Liver (tissue), 9 donors: Measurements from ENCODE around the gene SHROOM2. TPM values are rescaled to one million over a fixed set of nuclear protein-coding genes. Genes with fewer than 3 reads are reported as not detected.

Source experiments
- DNase-seq: peaks from one replicate; pipeline ENCODE4 v3.0.0-alpha.2; 2017; ENCODE audit warnings: low spot score
- H3K27ac ChIP-seq, 2 donors: one replicate each; pipeline ENCODE4 v1.7.0; 2013; ENCODE audit warnings: inconsistent platforms in 2 of 2, low read length in 2 of 2, control low read depth in 1 of 2, low read depth in 1 of 2, mild to moderate bottlenecking in 1 of 2
- H3K27me3 ChIP-seq, 4 donors: one replicate each; pipeline versions ENCODE4 v1.6.1 to v1.7.0; 2013; ENCODE audit warnings: low read length in 3 of 4, inconsistent platforms in 1 of 4, mild to moderate bottlenecking in 1 of 4, moderate library complexity in 1 of 4; ENCODE audit not compliant: control insufficient read depth in 4 of 4, insufficient read depth in 4 of 4
- H3K36me3 ChIP-seq, 4 donors: one replicate each; pipeline versions ENCODE4 v1.6.1 to v1.7.0; 2013; ENCODE audit warnings: low read length in 3 of 4, mild to moderate bottlenecking in 3 of 4, low read depth in 1 of 4, moderate library complexity in 1 of 4; ENCODE audit not compliant: control insufficient read depth in 4 of 4, insufficient read depth in 3 of 4
- H3K4me1 ChIP-seq, 4 donors: one replicate each; pipeline versions ENCODE4 v1.6.1 to v1.7.0; 2013; ENCODE audit warnings: low read length in 3 of 4, mild to moderate bottlenecking in 3 of 4, moderate library complexity in 1 of 4; ENCODE audit not compliant: control insufficient read depth in 4 of 4, insufficient read depth in 4 of 4
- H3K4me3 ChIP-seq, 3 donors: one replicate each; pipeline versions ENCODE4 v1.6.1 to v1.7.0; 2013; ENCODE audit warnings: low read length in 3 of 3, control low read depth in 1 of 3, low read depth in 1 of 3, mild to moderate bottlenecking in 1 of 3
- H3K9ac ChIP-seq, 2 donors: one replicate each; pipeline ENCODE4 v1.7.0; 2013; ENCODE audit warnings: low read length in 2 of 2, mild to moderate bottlenecking in 2 of 2, moderate library complexity in 2 of 2, control low read depth in 1 of 2, low read depth in 1 of 2
- H3K9me3 ChIP-seq, 4 donors: one replicate each; pipeline versions ENCODE4 v1.6.1 to v1.7.0; 2013; ENCODE audit warnings: low read length in 3 of 4; ENCODE audit not compliant: control insufficient read depth in 4 of 4
- ATF3 ChIP-seq: IDR thresholded peaks from 2 replicates; pipeline ENCODE4 v1.6.1; 2016; ENCODE audit warnings: antibody characterized with exemption
- EGR1 ChIP-seq, 2 donors: IDR thresholded peaks; 2 replicates each; pipeline ENCODE4 v1.6.1; 2016 to 2018; ENCODE audit warnings: antibody characterized with exemption in 2 of 2, low read depth in 2 of 2
- FOXA1 ChIP-seq: IDR thresholded peaks from 2 replicates; pipeline ENCODE4 v1.6.1; 2016; ENCODE audit warnings: antibody characterized with exemption
- FOXA2 ChIP-seq: IDR thresholded peaks from 2 replicates; pipeline ENCODE4 v1.6.1; 2016; ENCODE audit warnings: antibody characterized with exemption
- GABPA ChIP-seq, 2 donors: IDR thresholded peaks in 1 of 2; conservative IDR thresholded peaks in 1 of 2; 2 replicates each; pipeline ENCODE4 v1.6.1; 2016; ENCODE audit warnings: antibody characterized with exemption in 2 of 2, mild to moderate bottlenecking in 1 of 2, moderate library complexity in 1 of 2
- HNF4A ChIP-seq, 2 donors: conservative IDR thresholded peaks; 2 replicates each; pipeline ENCODE4 v1.6.1; 2016; ENCODE audit warnings: antibody characterized with exemption in 2 of 2, mild to moderate bottlenecking in 2 of 2
- HNF4G ChIP-seq: IDR thresholded peaks from 2 replicates; pipeline ENCODE4 v1.6.1; 2016; ENCODE audit warnings: antibody characterized with exemption
- JUND ChIP-seq, 2 donors: IDR thresholded peaks; 2 replicates each; pipeline ENCODE4 v1.6.1; 2016; ENCODE audit warnings: antibody characterized with exemption in 2 of 2
- NR2F2 ChIP-seq: IDR thresholded peaks from 2 replicates; pipeline ENCODE4 v1.6.1; 2016; ENCODE audit warnings: antibody characterized with exemption
- RAD21 ChIP-seq, 2 donors: IDR thresholded peaks; 2 replicates each; pipeline ENCODE4 v1.6.1; 2016; ENCODE audit warnings: antibody characterized with exemption in 2 of 2, mild to moderate bottlenecking in 2 of 2
- RXRA ChIP-seq, 2 donors: IDR thresholded peaks; 2 replicates each; pipeline ENCODE4 v1.6.1; 2017 to 2018; ENCODE audit warnings: antibody characterized with exemption in 2 of 2, mild to moderate bottlenecking in 1 of 2
- SP1 ChIP-seq: IDR thresholded peaks from 2 replicates; pipeline ENCODE4 v1.6.1; 2018; ENCODE audit warnings: antibody characterized with exemption, mild to moderate bottlenecking
- WGBS: extraction: QIAGEN DNeasy Blood & Tissue Kit; methylation state at CpG from one replicate; pipeline ENCODE4 v1.1.7; 2013; 5-methylcytosine and 5-hydroxymethylcytosine counted together
- polyA plus RNA-seq, 2 donors: library from polyadenylated mRNA; stranded (reverse) in 1 of 2; unstranded in 1 of 2; fragments of 200-250 nt in 1 of 2; fragments of >200 nt in 1 of 2; fragmentation: Nextera tagmentation in 1 of 2; extraction: Ambion mirVana in 1 of 2; gene quantifications; one replicate each; pipeline versions ENCODE4 v1.2.1 to v1.2.3, GENCODE V29; 2013 to 2015
- total RNA-seq, 2 donors: library from RNA; depleted of rRNA; stranded (reverse); fragments of >200 nt; gene quantifications; one replicate each; pipeline ENCODE4 v1.2.3, GENCODE V29; 2014
- TF ChIP-seq, protein P1 (sequence below): IDR thresholded peaks from 2 replicates; pipeline ENCODE4 v1.6.1; 2016; ENCODE audit warnings: antibody characterized with exemption
- TF ChIP-seq, protein P2 (sequence below): IDR thresholded peaks from 2 replicates; pipeline ENCODE4 v1.6.1; 2016; ENCODE audit warnings: antibody characterized with exemption, mild to moderate bottlenecking
- TF ChIP-seq, protein P3 (sequence below): fragments of 150-350 bp; IDR thresholded peaks from 2 replicates; pipeline ENCODE4 v1.5.1; 2017; ENCODE audit warnings: improper control_type of control experiment, low read depth, low read length; ENCODE audit not compliant: missing input control
- TF ChIP-seq, protein P4 (sequence below): IDR thresholded peaks from 2 replicates; pipeline ENCODE4 v1.6.1; 2016; ENCODE audit warnings: antibody characterized with exemption
- donor health status: healthy.
- donor health status: healthy.
- donor health status: healthy.
- donor health status: healthy.
- donor health status: healthy.

The SHROOM2 gene
- total and polyA plus RNA-seq, 4 donors = 1.1 to 5.4 (median 3.6) TPM

- Histone ChIP-seq H3K4me3 (no peak overlapping the region), H3K27ac (no peak overlapping the region), H3K27me3 (no peaks in the 10 kb centered on the region), H3K36me3 (peaks cover 0 to 3% (median 0%) of the 10 kb centered on the region in 4 donors), H3K4me1 (peaks cover 0 to 3% (median under 1%) of the 10 kb centered on the region in 4 donors), H3K9ac (no peak overlapping the region), H3K9me3 (no peaks in the 10 kb centered on the region)
- no peak for DNase-seq
- WGBS = 91% methylated on average over 6 of the region's 6 CpGs
- TF ChIP-seq GABPA (IDR thresholded peaks at IDR 0.05 in 1 of 2, conservative IDR thresholded peaks at IDR 0.05 in 1 of 2) = no peak
- no peak for TF ChIP-seq RXRA (IDR thresholded peaks at IDR 0.05)
- TF ChIP-seq, protein P1, sequence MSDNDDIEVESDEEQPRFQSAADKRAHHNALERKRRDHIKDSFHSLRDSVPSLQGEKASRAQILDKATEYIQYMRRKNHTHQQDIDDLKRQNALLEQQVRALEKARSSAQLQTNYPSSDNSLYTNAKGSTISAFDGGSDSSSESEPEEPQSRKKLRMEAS = no peak
- no peak for TF ChIP-seq SP1
- TF ChIP-seq, protein P2, sequence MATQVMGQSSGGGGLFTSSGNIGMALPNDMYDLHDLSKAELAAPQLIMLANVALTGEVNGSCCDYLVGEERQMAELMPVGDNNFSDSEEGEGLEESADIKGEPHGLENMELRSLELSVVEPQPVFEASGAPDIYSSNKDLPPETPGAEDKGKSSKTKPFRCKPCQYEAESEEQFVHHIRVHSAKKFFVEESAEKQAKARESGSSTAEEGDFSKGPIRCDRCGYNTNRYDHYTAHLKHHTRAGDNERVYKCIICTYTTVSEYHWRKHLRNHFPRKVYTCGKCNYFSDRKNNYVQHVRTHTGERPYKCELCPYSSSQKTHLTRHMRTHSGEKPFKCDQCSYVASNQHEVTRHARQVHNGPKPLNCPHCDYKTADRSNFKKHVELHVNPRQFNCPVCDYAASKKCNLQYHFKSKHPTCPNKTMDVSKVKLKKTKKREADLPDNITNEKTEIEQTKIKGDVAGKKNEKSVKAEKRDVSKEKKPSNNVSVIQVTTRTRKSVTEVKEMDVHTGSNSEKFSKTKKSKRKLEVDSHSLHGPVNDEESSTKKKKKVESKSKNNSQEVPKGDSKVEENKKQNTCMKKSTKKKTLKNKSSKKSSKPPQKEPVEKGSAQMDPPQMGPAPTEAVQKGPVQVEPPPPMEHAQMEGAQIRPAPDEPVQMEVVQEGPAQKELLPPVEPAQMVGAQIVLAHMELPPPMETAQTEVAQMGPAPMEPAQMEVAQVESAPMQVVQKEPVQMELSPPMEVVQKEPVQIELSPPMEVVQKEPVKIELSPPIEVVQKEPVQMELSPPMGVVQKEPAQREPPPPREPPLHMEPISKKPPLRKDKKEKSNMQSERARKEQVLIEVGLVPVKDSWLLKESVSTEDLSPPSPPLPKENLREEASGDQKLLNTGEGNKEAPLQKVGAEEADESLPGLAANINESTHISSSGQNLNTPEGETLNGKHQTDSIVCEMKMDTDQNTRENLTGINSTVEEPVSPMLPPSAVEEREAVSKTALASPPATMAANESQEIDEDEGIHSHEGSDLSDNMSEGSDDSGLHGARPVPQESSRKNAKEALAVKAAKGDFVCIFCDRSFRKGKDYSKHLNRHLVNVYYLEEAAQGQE = no peak
These were observed 102.8 kb downstream of the SHROOM2 start for GRCh38 chrX:9888953-9889470.

- DNase-seq = no peak
- 87% methylated on average over 24 of the region's 24 CpGs for WGBS
- TF ChIP-seq JUND (IDR thresholded peaks at IDR 0.05) = no peak
- TF ChIP-seq RXRA (IDR thresholded peaks at IDR 0.05) = no peak
- TF ChIP-seq, protein P3, sequence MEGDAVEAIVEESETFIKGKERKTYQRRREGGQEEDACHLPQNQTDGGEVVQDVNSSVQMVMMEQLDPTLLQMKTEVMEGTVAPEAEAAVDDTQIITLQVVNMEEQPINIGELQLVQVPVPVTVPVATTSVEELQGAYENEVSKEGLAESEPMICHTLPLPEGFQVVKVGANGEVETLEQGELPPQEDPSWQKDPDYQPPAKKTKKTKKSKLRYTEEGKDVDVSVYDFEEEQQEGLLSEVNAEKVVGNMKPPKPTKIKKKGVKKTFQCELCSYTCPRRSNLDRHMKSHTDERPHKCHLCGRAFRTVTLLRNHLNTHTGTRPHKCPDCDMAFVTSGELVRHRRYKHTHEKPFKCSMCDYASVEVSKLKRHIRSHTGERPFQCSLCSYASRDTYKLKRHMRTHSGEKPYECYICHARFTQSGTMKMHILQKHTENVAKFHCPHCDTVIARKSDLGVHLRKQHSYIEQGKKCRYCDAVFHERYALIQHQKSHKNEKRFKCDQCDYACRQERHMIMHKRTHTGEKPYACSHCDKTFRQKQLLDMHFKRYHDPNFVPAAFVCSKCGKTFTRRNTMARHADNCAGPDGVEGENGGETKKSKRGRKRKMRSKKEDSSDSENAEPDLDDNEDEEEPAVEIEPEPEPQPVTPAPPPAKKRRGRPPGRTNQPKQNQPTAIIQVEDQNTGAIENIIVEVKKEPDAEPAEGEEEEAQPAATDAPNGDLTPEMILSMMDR = no peak
- TF ChIP-seq HNF4G = no peak
- TF ChIP-seq ATF3 = no peak
- no peak for TF ChIP-seq SP1
- TF ChIP-seq EGR1 (IDR thresholded peaks at IDR 0.05; ENCODE audit: low read depth in 2 of 2) = no peak
- TF ChIP-seq FOXA2 = no peak
- no peak for TF ChIP-seq HNF4A (conservative IDR thresholded peaks at IDR 0.05)
- no peak for TF ChIP-seq FOXA1
- TF ChIP-seq RAD21 (IDR thresholded peaks at IDR 0.05) = no peak
- no peak for TF ChIP-seq GABPA (IDR thresholded peaks at IDR 0.05 in 1 of 2, conservative IDR thresholded peaks at IDR 0.05 in 1 of 2)
- TF ChIP-seq, protein P4, sequence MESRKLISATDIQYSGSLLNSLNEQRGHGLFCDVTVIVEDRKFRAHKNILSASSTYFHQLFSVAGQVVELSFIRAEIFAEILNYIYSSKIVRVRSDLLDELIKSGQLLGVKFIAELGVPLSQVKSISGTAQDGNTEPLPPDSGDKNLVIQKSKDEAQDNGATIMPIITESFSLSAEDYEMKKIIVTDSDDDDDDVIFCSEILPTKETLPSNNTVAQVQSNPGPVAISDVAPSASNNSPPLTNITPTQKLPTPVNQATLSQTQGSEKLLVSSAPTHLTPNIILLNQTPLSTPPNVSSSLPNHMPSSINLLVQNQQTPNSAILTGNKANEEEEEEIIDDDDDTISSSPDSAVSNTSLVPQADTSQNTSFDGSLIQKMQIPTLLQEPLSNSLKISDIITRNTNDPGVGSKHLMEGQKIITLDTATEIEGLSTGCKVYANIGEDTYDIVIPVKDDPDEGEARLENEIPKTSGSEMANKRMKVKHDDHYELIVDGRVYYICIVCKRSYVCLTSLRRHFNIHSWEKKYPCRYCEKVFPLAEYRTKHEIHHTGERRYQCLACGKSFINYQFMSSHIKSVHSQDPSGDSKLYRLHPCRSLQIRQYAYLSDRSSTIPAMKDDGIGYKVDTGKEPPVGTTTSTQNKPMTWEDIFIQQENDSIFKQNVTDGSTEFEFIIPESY = no peak
- TF ChIP-seq NR2F2 = no peak
These were observed 104.5 kb downstream of the SHROOM2 start for GRCh38 chrX:9890681-9891091.

More at GRCh38 chrX:9890681-9891091, 104.5 kb downstream of the SHROOM2 start:
- Histone ChIP-seq H3K9ac (no peak overlapping the region), H3K4me1 (no peaks in the 10 kb centered on the region), H3K36me3 (peaks cover 0 to 4% (median 2%) of the 10 kb centered on the region in 4 donors), H3K9me3 (no peaks in the 10 kb centered on the region), H3K27ac (no peak overlapping the region), H3K27me3 (no peaks in the 10 kb centered on the region), H3K4me3 (no peak overlapping the region)
